HUES6 (cell line): ENCODE measurements around the gene MSANTD4.

ENCODE experiments used
- H3K27ac ChIP-seq: 2 replicates; pipeline ENCODE4 v1.7.0; 2013; ENCODE audit warnings: low read depth, mild to moderate bottlenecking, low read length, inconsistent platforms
- H3K27me3 ChIP-seq: 2 replicates; pipeline ENCODE4 v1.6.1; 2013; ENCODE audit warnings: low read length; ENCODE audit not compliant: control insufficient read depth, insufficient read depth
- H3K36me3 ChIP-seq: 2 replicates; pipeline ENCODE4 v1.6.1; 2013; ENCODE audit warnings: low read length; ENCODE audit not compliant: control insufficient read depth, insufficient read depth
- H3K4me1 ChIP-seq: 2 replicates; pipeline ENCODE4 v1.6.1; 2013; ENCODE audit warnings: low read length; ENCODE audit not compliant: control insufficient read depth, insufficient read depth
- H3K4me3 ChIP-seq: 2 replicates; pipeline ENCODE4 v1.5.1; 2013; ENCODE audit warnings: low read depth, low read length
- H3K9ac ChIP-seq: one replicate; pipeline ENCODE4 v1.6.1; 2013; ENCODE audit warnings: mild to moderate bottlenecking, low read length
- H3K9me3 ChIP-seq: 2 replicates; pipeline ENCODE4 v1.6.1; 2013; ENCODE audit warnings: low read depth, low read length; ENCODE audit not compliant: control insufficient read depth, insufficient read depth

The MSANTD4 gene

GRCh38 chr11:106043540-106043939, 21.5 kb upstream of the MSANTD4 start:
- no peak overlapping the region for H3K4me3 ChIP-seq
- H3K9me3 ChIP-seq, result no peaks in the 10 kb centered on the region
- H3K36me3 ChIP-seq, result no peaks in the 10 kb centered on the region
- no peaks in the 10 kb centered on the region for H3K27me3 ChIP-seq
- no peak overlapping the region for H3K27ac ChIP-seq
- H3K4me1 ChIP-seq, result no peaks in the 10 kb centered on the region
- H3K9ac ChIP-seq, result no peak overlapping the region

- H3K27ac ChIP-seq, result no peak overlapping the region
- no peak overlapping the region for H3K4me3 ChIP-seq
- no peaks in the 10 kb centered on the region for H3K27me3 ChIP-seq
- no peaks in the 10 kb centered on the region for H3K4me1 ChIP-seq
- no peaks in the 10 kb centered on the region for H3K9me3 ChIP-seq
- no peaks in the 10 kb centered on the region for H3K36me3 ChIP-seq
- no peak overlapping the region for H3K9ac ChIP-seq
Measured at GRCh38 chr11:106032861-106033260, 10.8 kb upstream of the MSANTD4 start.

GRCh38 chr11:106031936-106032335, 9.9 kb upstream of the MSANTD4 start:
- Histone ChIP-seq H3K27ac (no peak overlapping the region), H3K4me3 (no peak overlapping the region), H3K4me1 (no peaks in the 10 kb centered on the region), H3K27me3 (no peaks in the 10 kb centered on the region), H3K36me3 (no peaks in the 10 kb centered on the region), H3K9ac (no peak overlapping the region), H3K9me3 (peaks cover 3% of the 10 kb centered on the region; the same call in 1 of the 2 replicates)

- H3K36me3 ChIP-seq, result no peaks in the 10 kb centered on the region
- H3K27ac ChIP-seq, result no peak overlapping the region
- peaks cover 3% of the 10 kb centered on the region; the same call in 1 of the 2 replicates for H3K9me3 ChIP-seq
- no peaks in the 10 kb centered on the region for H3K27me3 ChIP-seq
- no peak overlapping the region for H3K9ac ChIP-seq
- no peaks in the 10 kb centered on the region for H3K4me1 ChIP-seq
- H3K4me3 ChIP-seq, result no peak overlapping the region
Measured at GRCh38 chr11:106031202-106031810, 9.3 kb upstream of the MSANTD4 start.

GRCh38 chr11:106030609-106031008, 8.6 kb upstream of the MSANTD4 start:
- H3K27ac ChIP-seq, result no peak overlapping the region
- no peaks in the 10 kb centered on the region for H3K4me1 ChIP-seq
- peaks cover 3% of the 10 kb centered on the region; the same call in 1 of the 2 replicates for H3K9me3 ChIP-seq
- no peaks in the 10 kb centered on the region for H3K27me3 ChIP-seq
- no peaks in the 10 kb centered on the region for H3K36me3 ChIP-seq
- no peak overlapping the region for H3K9ac ChIP-seq
- H3K4me3 ChIP-seq, result no peak overlapping the region

- Histone ChIP-seq H3K4me1 (peaks cover 8% of the 10 kb centered on the region; the same call in 1 of the 2 replicates), H3K4me3 (peak overlapping the region; percentile 54), H3K27ac (no peak overlapping the region), H3K9ac (no peak overlapping the region), H3K9me3 (peaks cover 3% of the 10 kb centered on the region; the same call in 1 of the 2 replicates), H3K27me3 (no peaks in the 10 kb centered on the region), H3K36me3 (no peaks in the 10 kb centered on the region)
Measured at GRCh38 chr11:106022795-106023275, 795 bp upstream of the MSANTD4 start.

- H3K4me1 ChIP-seq, result peaks cover 8% of the 10 kb centered on the region; the same call in 1 of the 2 replicates
- H3K27ac ChIP-seq, result peak overlapping the region; percentile 36; the same call in 1 of the 2 replicates
- no peaks in the 10 kb centered on the region for H3K36me3 ChIP-seq
- no peaks in the 10 kb centered on the region for H3K27me3 ChIP-seq
- H3K9ac ChIP-seq, result peak overlapping the region; percentile 79
- H3K4me3 ChIP-seq, result peak overlapping the region; percentile 91
- no peaks in the 10 kb centered on the region for H3K9me3 ChIP-seq
Measured at GRCh38 chr11:106021181-106021966, 666 bp downstream of the MSANTD4 start.

GRCh38 chr11:106017093-106017492, 4.9 kb downstream of the MSANTD4 start:
- Histone ChIP-seq H3K9me3 (no peaks in the 10 kb centered on the region), H3K9ac (no peak overlapping the region), H3K27me3 (no peaks in the 10 kb centered on the region), H3K4me3 (no peak overlapping the region), H3K27ac (no peak overlapping the region), H3K36me3 (peaks cover 2% of the 10 kb centered on the region; the same call in 1 of the 2 replicates), H3K4me1 (peaks cover 8% of the 10 kb centered on the region)

- H3K27ac ChIP-seq, result no peak overlapping the region
- peaks cover 15% of the 10 kb centered on the region for H3K36me3 ChIP-seq
- no peaks in the 10 kb centered on the region for H3K9me3 ChIP-seq
- no peaks in the 10 kb centered on the region; the same call in 1 of the 2 replicates for H3K4me1 ChIP-seq
- H3K27me3 ChIP-seq, result no peaks in the 10 kb centered on the region
- no peak overlapping the region for H3K4me3 ChIP-seq
- no peak overlapping the region for H3K9ac ChIP-seq
Measured at GRCh38 chr11:106015066-106015465, 7.0 kb downstream of the MSANTD4 start.

- H3K4me3 ChIP-seq, result no peak overlapping the region
- H3K9ac ChIP-seq, result no peak overlapping the region
- H3K9me3 ChIP-seq, result no peaks in the 10 kb centered on the region
- H3K27me3 ChIP-seq, result no peaks in the 10 kb centered on the region
- no peaks in the 10 kb centered on the region; the same call in 1 of the 2 replicates for H3K4me1 ChIP-seq
- H3K36me3 ChIP-seq, result peaks cover 20% of the 10 kb centered on the region
- no peak overlapping the region for H3K27ac ChIP-seq
Measured at GRCh38 chr11:106014620-106015019, 7.4 kb downstream of the MSANTD4 start.

- Histone ChIP-seq H3K27me3 (no peaks in the 10 kb centered on the region), H3K9me3 (no peaks in the 10 kb centered on the region), H3K27ac (no peak overlapping the region), H3K9ac (no peak overlapping the region), H3K4me1 (no peaks in the 10 kb centered on the region; the same call in 1 of the 2 replicates), H3K4me3 (no peak overlapping the region), H3K36me3 (peaks cover 26% of the 10 kb centered on the region)
Measured at GRCh38 chr11:106014035-106014434, 8.0 kb downstream of the MSANTD4 start.
